GM10266 (cell line): Measurements from ENCODE around the gene OR10A6.

Experiments used
- DNase-seq: peaks from one replicate; pipeline ENCODE4 v3.0.0; 2012; ENCODE audit errors: extremely low spot score
- TF ChIP-seq, protein P1 (sequence below): IDR thresholded peaks from 2 replicates; pipeline ENCODE4 v1.5.1; 2012; ENCODE audit warnings: mild to moderate bottlenecking, low read depth; ENCODE audit not compliant: control insufficient read depth, insufficient read depth; ENCODE audit errors: missing control alignments

Gene OR10A6

DNA sequence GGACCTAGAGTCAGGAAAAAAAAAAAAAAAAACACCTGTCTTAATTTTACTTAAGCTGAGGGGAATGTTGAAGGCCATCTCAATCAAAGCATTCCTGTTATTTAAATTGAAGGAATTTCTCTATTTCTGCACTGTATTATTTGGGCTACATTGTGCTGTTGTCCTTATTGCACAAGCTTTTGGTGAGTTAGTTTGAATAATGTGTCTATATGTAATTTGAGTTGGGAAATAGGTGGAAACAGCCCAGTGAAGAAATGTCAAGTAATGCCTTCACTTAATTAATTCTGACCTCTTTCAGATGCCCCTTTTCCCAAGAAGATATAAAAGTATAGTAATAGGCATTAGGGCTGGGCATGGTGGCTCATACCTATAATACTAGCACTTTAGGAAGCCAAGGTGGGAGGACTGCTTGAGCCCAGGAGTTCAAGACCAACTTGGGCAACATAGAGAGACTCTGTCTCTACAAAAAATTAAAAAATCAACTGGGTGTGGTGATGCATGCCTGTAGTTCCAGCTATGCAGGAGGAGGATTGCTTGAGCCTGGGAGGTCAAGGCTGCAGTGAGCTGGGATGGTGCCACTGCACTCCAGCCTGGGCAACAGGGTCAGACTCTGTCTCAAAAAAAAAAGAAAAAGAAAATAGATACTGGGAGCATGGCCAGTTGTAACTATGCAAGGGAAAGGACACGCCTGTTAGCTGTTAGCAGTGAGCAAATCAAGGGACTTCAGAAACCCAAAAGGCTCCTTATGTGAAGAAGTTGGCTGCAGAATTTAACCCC, 34.9 kb downstream of the OR10A6 start:
- no peak for DNase-seq
- TF ChIP-seq, protein P1, sequence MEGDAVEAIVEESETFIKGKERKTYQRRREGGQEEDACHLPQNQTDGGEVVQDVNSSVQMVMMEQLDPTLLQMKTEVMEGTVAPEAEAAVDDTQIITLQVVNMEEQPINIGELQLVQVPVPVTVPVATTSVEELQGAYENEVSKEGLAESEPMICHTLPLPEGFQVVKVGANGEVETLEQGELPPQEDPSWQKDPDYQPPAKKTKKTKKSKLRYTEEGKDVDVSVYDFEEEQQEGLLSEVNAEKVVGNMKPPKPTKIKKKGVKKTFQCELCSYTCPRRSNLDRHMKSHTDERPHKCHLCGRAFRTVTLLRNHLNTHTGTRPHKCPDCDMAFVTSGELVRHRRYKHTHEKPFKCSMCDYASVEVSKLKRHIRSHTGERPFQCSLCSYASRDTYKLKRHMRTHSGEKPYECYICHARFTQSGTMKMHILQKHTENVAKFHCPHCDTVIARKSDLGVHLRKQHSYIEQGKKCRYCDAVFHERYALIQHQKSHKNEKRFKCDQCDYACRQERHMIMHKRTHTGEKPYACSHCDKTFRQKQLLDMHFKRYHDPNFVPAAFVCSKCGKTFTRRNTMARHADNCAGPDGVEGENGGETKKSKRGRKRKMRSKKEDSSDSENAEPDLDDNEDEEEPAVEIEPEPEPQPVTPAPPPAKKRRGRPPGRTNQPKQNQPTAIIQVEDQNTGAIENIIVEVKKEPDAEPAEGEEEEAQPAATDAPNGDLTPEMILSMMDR, result no peak

DNA sequence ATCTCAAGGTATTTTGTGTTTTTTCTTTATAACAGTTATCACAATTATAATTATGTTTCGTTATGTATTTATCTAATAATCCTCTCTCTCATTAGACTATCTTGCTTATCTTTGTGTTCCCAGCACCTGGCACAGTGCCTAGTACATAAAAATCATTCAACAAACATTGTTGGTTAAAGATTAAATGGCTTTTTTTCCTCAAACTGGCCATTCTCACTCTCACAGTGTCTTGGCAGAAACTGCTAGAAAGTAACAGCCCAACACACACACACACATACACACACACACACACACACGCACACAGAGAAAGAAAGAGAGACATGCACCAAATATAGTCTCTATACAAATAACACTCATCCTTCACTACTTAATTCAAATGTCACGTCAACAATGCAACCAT, 36.8 kb downstream of the OR10A6 start:
- no peak for DNase-seq
- TF ChIP-seq, protein P1, result no peak

DNA sequence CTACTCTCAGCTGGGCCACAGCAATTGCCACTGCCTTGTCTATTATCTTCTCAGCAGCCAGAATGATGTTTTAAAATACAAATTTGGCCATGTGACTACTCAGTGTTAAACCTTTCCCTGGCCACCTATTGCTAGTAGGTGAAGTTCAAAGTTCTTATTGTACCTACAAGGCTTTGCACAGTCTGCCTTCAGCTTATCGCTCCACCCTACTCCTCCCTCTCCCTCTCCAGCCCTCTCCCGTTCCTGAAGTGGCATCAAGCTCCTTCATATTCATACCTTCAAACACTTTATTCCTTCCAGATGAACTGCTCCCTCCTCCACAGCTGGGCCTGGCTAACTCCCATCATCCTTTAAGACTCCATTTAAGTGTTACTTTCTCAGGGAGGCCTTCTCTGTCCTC, 37.3 kb downstream of the OR10A6 start:
- TF ChIP-seq, protein P1, result no peak
- DNase-seq, result no peak

DNA sequence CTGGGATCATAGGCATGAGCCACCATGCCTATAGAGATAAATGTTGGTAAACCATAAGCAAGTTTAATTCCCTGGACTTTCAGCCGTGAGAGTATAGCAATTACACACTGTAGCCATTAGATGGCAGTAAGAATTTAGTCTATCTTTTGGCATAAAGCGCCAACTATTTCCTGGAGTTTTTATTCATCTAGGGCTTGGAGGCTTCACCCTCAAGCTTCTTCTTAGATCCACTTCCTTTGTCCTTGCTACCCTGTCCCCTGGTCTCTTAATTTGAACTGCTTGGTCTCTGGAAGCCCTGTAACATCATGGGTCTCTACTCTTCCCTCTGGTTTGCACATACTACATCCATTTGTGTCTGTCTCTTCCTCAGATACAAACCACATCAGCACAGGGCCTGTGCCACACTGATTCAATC, 38.2 kb downstream of the OR10A6 start:
- DNase-seq, result peak; percentile 50
- TF ChIP-seq, protein P1, result peak; percentile 79

DNA sequence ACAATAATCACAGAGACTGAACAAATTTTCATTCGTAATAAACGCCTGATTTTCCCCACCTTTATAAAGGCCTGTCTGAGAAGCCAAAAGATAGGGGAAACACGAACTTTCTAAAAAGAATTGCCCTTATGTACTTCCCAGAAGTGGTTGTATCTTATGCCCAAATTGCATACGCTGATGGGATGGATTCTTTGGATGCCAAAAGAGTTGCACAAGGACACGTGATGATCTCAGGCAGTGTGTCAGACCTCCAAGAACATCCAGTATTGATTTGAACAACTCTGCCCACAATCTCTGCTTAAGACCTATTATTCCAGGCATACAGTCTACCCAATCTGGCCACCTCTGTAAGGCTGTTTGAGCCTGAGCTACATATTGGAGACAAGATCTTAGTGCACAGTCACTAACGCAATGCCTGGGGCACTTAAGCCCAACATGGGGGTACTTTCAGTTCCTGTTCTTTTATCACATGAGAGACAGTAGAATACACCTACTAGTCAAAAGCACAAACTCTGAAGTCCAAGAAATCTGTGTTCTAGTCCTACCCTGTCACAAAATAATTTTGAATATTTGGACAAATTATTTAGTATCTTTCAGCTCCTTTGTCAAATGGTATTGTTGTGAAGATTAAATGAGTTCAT, 38.9 kb downstream of the OR10A6 start:
- no peak for DNase-seq

DNA sequence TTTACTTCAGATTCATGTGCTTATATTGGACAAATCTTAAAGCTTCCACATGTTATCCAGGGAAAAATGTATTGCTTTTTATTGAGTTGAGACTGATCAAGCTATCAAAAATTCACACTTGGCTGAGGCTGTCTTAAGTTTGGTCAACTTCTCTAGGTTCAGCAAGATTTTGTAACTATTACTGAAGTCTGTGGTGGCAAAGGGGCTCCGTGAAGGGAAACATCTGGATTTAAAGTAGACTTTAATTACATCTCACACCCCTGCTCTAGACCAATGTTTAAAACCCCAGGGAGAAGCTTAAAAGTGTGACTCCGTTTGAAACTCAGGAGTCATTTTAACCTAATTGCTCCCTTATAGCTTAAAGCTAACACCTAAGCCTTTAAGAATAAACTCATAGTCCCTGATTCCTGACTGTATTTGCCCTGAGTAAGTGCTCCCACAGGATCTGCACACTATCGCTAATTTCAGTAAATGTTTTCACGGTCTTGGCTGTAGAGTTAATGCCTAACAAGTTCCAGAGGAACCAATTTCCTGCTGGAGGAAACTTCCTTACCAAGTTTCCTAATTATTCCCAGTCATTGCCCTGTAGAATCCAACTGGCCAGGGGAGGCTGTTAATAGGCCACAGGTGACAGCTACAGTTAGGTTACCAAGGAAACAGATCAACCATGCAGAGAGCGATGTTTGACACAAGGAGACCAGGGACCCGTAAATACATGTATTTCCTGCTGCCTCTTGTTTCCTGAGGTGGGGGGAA, 40.5 kb downstream of the OR10A6 start:
- TF ChIP-seq, protein P1, result no peak
- DNase-seq, result peak; percentile 7

More for the DNA sequence above, 38.9 kb downstream of the OR10A6 start:
- TF ChIP-seq, protein P1, result no peak

DNA sequence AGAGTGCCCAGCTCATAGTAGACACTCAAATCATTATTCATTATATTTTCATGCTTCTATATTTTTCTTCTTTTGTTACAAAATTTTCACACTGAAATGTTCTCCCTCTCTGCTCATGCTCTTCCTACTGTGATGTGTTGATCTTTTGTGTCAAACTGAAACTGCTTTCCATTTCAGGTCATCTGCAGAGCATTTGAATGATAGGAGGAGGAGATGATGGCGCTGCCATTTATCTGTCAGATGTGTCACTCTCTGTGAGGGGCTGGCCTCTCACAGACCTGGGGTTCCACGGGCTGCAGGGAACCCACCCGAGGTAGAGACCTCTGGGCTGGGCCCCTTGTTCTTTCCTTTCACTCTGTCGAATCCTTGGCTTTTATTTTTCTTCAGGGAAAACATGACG, 41.1 kb downstream of the OR10A6 start:
- TF ChIP-seq, protein P1, result no peak
- peak; percentile 12 for DNase-seq
